Measurements from ENCODE around the gene ZNF354B.

- TF ChIP-seq CTCF (IDR thresholded peaks at IDR 0.05 in 8 of 11, conservative IDR thresholded peaks at IDR 0.05 in 3 of 11) (no peak), POLR2AphosphoS5 (IDR thresholded peaks at IDR 0.05) (no peak)
Measured at GRCh38 chr5:178825444-178825843, 34.3 kb upstream of the ZNF354B start.
